Right atrium auricular region (tissue), 2 donors: ENCODE data around the gene TRIB2. TPM values are rescaled to one million over a fixed set of nuclear protein-coding genes. Genes with fewer than 3 reads are reported as not detected.

Experiments used
- DNase-seq: peaks from one replicate; pipeline ENCODE4 v3.0.0-alpha.2; 2019; ENCODE audit warnings: low spot score
- H3K27ac ChIP-seq, 2 donors: fragments of 200-600 bp; sonication (generic); 1 replicate in 1 of 2; 2 replicates in 1 of 2; pipeline ENCODE4 v1.5.1; 2016 to 2019
- H3K27me3 ChIP-seq, 2 donors: fragments of 200-600 bp; sonication (generic); one replicate each; pipeline versions ENCODE4 v1.5.1 to v1.6.0; 2017 to 2019
- H3K36me3 ChIP-seq: fragments of 200-600 bp; sonication (generic); one replicate; pipeline ENCODE4 v1.5.1; 2016
- H3K4me1 ChIP-seq, 2 donors: fragments of 200-600 bp; sonication (generic); one replicate each; pipeline versions ENCODE4 v1.5.1 to v1.6.0; 2017 to 2019
- H3K4me3 ChIP-seq, 2 donors: fragments of 200-600 bp; sonication (generic); 1 replicate in 1 of 2; 2 replicates in 1 of 2; pipeline ENCODE4 v1.5.1; 2017 to 2019; ENCODE audit warnings: mild to moderate bottlenecking in 1 of 2, moderate library complexity in 1 of 2
- H3K9me3 ChIP-seq, 2 donors: fragments of 200-600 bp; sonication (generic); one replicate each; pipeline ENCODE4 v1.5.1; 2019
- CTCF ChIP-seq, 2 donors: fragments of 200-600 bp; sonication (generic); IDR thresholded peaks; one replicate each; pipeline ENCODE4 v1.5.1; 2019; ENCODE audit warnings: antibody characterized with exemption in 2 of 2
- total RNA-seq, 2 donors: library from RNA; depleted of rRNA; stranded (reverse); fragments of >200 nt; gene quantifications; one replicate each; pipeline ENCODE4 v1.1.0, GENCODE V29; 2016

TRIB2 gene
- total RNA-seq, 2 donors from 2014 or later = 33.5 to 55.7 TPM

GRCh38 chr2:12683457-12684100, 33.2 kb upstream of the TRIB2 start:
- Histone ChIP-seq H3K4me3 (no peak overlapping the region), H3K4me1 (no peaks in the 10 kb centered on the region), H3K27ac (no peak overlapping the region), H3K36me3 (no peaks in the 10 kb centered on the region), H3K9me3 (no peaks in the 10 kb centered on the region), H3K27me3 (no peaks in the 10 kb centered on the region)
- DNase-seq = no peak
- no peak for TF ChIP-seq CTCF (IDR thresholded peaks at IDR 0.05)

GRCh38 chr2:12684471-12684936, 32.2 kb upstream of the TRIB2 start:
- H3K27ac ChIP-seq = no peak overlapping the region
- H3K4me1 ChIP-seq = no peaks in the 10 kb centered on the region
- no peaks in the 10 kb centered on the region for H3K27me3 ChIP-seq
- no peaks in the 10 kb centered on the region for H3K9me3 ChIP-seq
- no peak for TF ChIP-seq CTCF (IDR thresholded peaks at IDR 0.05)
- no peaks in the 10 kb centered on the region for H3K36me3 ChIP-seq
- H3K4me3 ChIP-seq = no peak overlapping the region
- DNase-seq = no peak

GRCh38 chr2:12685145-12685544, 31.6 kb upstream of the TRIB2 start:
- no peak for DNase-seq
- Histone ChIP-seq H3K27ac (no peak overlapping the region), H3K36me3 (no peaks in the 10 kb centered on the region)

GRCh38 chr2:12685956-12686355, 30.8 kb upstream of the TRIB2 start:
- no peaks in the 10 kb centered on the region for H3K4me1 ChIP-seq
- no peaks in the 10 kb centered on the region for H3K36me3 ChIP-seq
- H3K4me3 ChIP-seq = no peak overlapping the region
- H3K9me3 ChIP-seq = peaks cover 0 to 7% of the 10 kb centered on the region in 2 donors
- no peak overlapping the region for H3K27ac ChIP-seq
- no peaks in the 10 kb centered on the region for H3K27me3 ChIP-seq
- no peak for DNase-seq
- no peak for TF ChIP-seq CTCF (IDR thresholded peaks at IDR 0.05)

More at GRCh38 chr2:12685145-12685544, 31.6 kb upstream of the TRIB2 start:
- Histone ChIP-seq H3K9me3 (peaks cover 0 to 6% of the 10 kb centered on the region in 2 donors), H3K27me3 (no peaks in the 10 kb centered on the region), H3K4me3 (no peak overlapping the region), H3K4me1 (no peaks in the 10 kb centered on the region)
- TF ChIP-seq CTCF (IDR thresholded peaks at IDR 0.05) = no peak

GRCh38 chr2:12686708-12687283, 29.9 kb upstream of the TRIB2 start:
- TF ChIP-seq CTCF (IDR thresholded peaks at IDR 0.05) = no peak
- Histone ChIP-seq H3K4me3 (no peak overlapping the region), H3K4me1 (no peaks in the 10 kb centered on the region), H3K27ac (no peak overlapping the region), H3K9me3 (peaks cover 0 to 7% of the 10 kb centered on the region in 2 donors), H3K27me3 (no peaks in the 10 kb centered on the region), H3K36me3 (no peaks in the 10 kb centered on the region)
- no peak for DNase-seq
